Panc1 (cell line): ENCODE data around the gene C19orf33. TPM values are rescaled to one million over a fixed set of nuclear protein-coding genes. Genes with fewer than 3 reads are reported as not detected.

Source experiments
- ATAC-seq: fragments of 200-7000 bp; cut with Tn5 transposase; 2 replicates; pipeline ENCODE4 v1.9.1; 2020; ENCODE audit warnings: mild to moderate bottlenecking, moderate library complexity
- BruUV-seq: library from RNA; stranded (reverse); fragments of 400-500 nt; replicated peaks from 2 replicates; lab custom pipeline; 2021; lab: Mats Ljungman, UMichigan
- CTCF ChIA-PET: fragments of 300-600 bp; sonication (Branson Sonifier 250); formaldehyde crosslinking; loops from one replicate; lab custom pipeline; 2022; ENCODE audit warnings: antibody characterized with exemption; lab: Charles Lee
- POLR2A ChIA-PET: fragments of 300-600 bp; sonication (Branson Sonifier 250); formaldehyde crosslinking; loops from one replicate; lab custom pipeline; 2022; ENCODE audit warnings: antibody characterized with exemption; lab: Charles Lee
- DNase-seq: peaks from one replicate; pipeline ENCODE4 v3.0.0-alpha.2; 2010; ENCODE audit warnings: low read depth, low spot score
- H3K27ac ChIP-seq: 2 replicates; pipeline ENCODE4 v1.5.1; 2011; ENCODE audit warnings: mild to moderate bottlenecking, low read length, inconsistent platforms
- H3K27me3 ChIP-seq: fragments of 200-500 bp; sonication (Bioruptor generic); 2 replicates; pipeline ENCODE4 v1.6.0; 2014; ENCODE audit warnings: low read length, inconsistent platforms; ENCODE audit not compliant: control insufficient read depth, insufficient read depth
- H3K36me3 ChIP-seq: fragments of 200-500 bp; sonication (Bioruptor generic); 2 replicates; pipeline ENCODE4 v1.5.1; 2014; ENCODE audit warnings: inconsistent platforms, mild to moderate bottlenecking, low read length, moderate library complexity; ENCODE audit not compliant: control insufficient read depth, insufficient read depth
- H3K4me1 ChIP-seq: 2 replicates; pipeline ENCODE4 v1.5.1; 2011; ENCODE audit warnings: inconsistent platforms, mild to moderate bottlenecking, low read length, moderate library complexity; ENCODE audit not compliant: control insufficient read depth, insufficient read depth
- H3K4me3 ChIP-seq, 2 experiments: 2 replicates each; pipeline ENCODE4 v1.5.1; 2011 to 2012; ENCODE audit warnings: low read depth in 2 of 2, low read length in 2 of 2, mild to moderate bottlenecking in 2 of 2, inconsistent platforms in 1 of 2, moderate library complexity in 1 of 2
- H3K9me3 ChIP-seq: fragments of 200-500 bp; sonication (Bioruptor generic); 2 replicates; pipeline ENCODE4 v1.5.1; 2014; ENCODE audit warnings: low read depth, mild to moderate bottlenecking, inconsistent platforms, low read length, moderate library complexity; ENCODE audit not compliant: control insufficient read depth, insufficient read depth
- CTCF ChIP-seq: fragments of 450-650 bp; IDR thresholded peaks from 2 replicates; pipeline ENCODE4 v1.5.1; 2017; ENCODE audit warnings: mild to moderate bottlenecking
- POLR2AphosphoS5 ChIP-seq: IDR thresholded peaks from 2 replicates; pipeline ENCODE4 v1.6.1; 2012; ENCODE audit warnings: mild to moderate bottlenecking, low read depth, low read length, moderate library complexity
- REST ChIP-seq, 2 experiments: IDR thresholded peaks; 2 replicates each; pipeline ENCODE4 v1.6.1; 2011 to 2012; ENCODE audit warnings: low read depth in 2 of 2, control low read depth in 1 of 2, low read length in 1 of 2, mild to moderate bottlenecking in 1 of 2, moderate library complexity in 1 of 2; ENCODE audit not compliant: insufficient read depth in 1 of 2
- SIN3A ChIP-seq: IDR thresholded peaks from 2 replicates; pipeline ENCODE4 v1.6.1; 2012; ENCODE audit warnings: low read depth, mild to moderate bottlenecking, low read length, moderate library complexity, borderline replicate concordance; ENCODE audit not compliant: insufficient read depth
- TCF7L2 ChIP-seq: IDR thresholded peaks from 2 replicates; pipeline ENCODE4 v1.6.1; 2011; ENCODE audit warnings: mild to moderate bottlenecking, low read depth, low read length, inconsistent platforms
- in situ Hi-C: cut with HindIII; loops from 2 replicates; pipeline ENCODE4 v1.10.0; 2016; ENCODE audit warnings: low sequenced_read_pairs, low pct_unique_long_range_greater_than_20kb
- intact Hi-C: fragments of 100-400 bp; cut with micrococcal nuclease; formaldehyde crosslinking; loops from one replicate; pipeline ENCODE4 v1.10.0; 2022; ENCODE audit not compliant: unreplicated experiment
- total RNA-seq: library from RNA; stranded (reverse); gene quantifications from one replicate; pipeline ENCODE4 v1.2.1, GENCODE V29; 2021; ENCODE audit not compliant: unreplicated experiment

The C19orf33 gene
- total RNA-seq, 1 experiment from 2014 or later = 201 TPM

GRCh38 chr19:38283271-38283670 lies 20.8 kb upstream of the C19orf33 start:
- POLR2A ChIA-PET = interaction anchor here (0.6 kb wide), 1 partner anchor 1153 kb away, joined by 4 read pairs; the partner anchor contains the start of gene RPS16
- no TSS peak for BruUV-seq
- Histone ChIP-seq H3K4me1 (peaks cover 37% of the 10 kb centered on the region), H3K27me3 (no peaks in the 10 kb centered on the region), H3K36me3 (peaks cover 9% of the 10 kb centered on the region), H3K27ac (peak overlapping the region; percentile 51), H3K4me3 (no peak overlapping the region), H3K9me3 (no peaks in the 10 kb centered on the region)
- DNase-seq (no peak), ATAC-seq (no peak)
- intact Hi-C loops (no loop called here), in situ Hi-C loops (no loop called here)
- 0 out of 2 replicates have a peak, but pooled peaks have one; percentile 8 for TF ChIP-seq POLR2AphosphoS5
- TF ChIP-seq CTCF = no peak
- no peak for TF ChIP-seq TCF7L2
- TF ChIP-seq REST (IDR thresholded peaks at IDR 0.05; ENCODE audit: insufficient read depth in 1 of 2, low read depth in 2 of 2, low read length in 1 of 2) = no peak
- no peak for TF ChIP-seq SIN3A
- CTCF ChIA-PET = no interaction called here

- Histone ChIP-seq H3K27ac (peak overlapping the region; percentile 24; the same call in 1 of the 2 replicates), H3K4me3 (no peak overlapping the region), H3K36me3 (peaks cover 9% of the 10 kb centered on the region), H3K9me3 (no peaks in the 10 kb centered on the region), H3K4me1 (peaks cover 31% of the 10 kb centered on the region), H3K27me3 (no peaks in the 10 kb centered on the region)
- in situ Hi-C loops = no loop called here
- ATAC-seq = no peak
- POLR2A ChIA-PET = no interaction called here
- CTCF ChIA-PET = no interaction called here
- DNase-seq = no peak
- TF ChIP-seq CTCF = no peak
- TF ChIP-seq REST (IDR thresholded peaks at IDR 0.05; ENCODE audit: insufficient read depth in 1 of 2, low read depth in 2 of 2, low read length in 1 of 2) = no peak
- TF ChIP-seq TCF7L2 = no peak
- TF ChIP-seq SIN3A = no peak
- TF ChIP-seq POLR2AphosphoS5 = no peak
- intact Hi-C loops = no loop called here
- no TSS peak for BruUV-seq
Measured at GRCh38 chr19:38284422-38284821, 19.6 kb upstream of the C19orf33 start.
